Activated naive CD4-positive, alpha-beta T cell treated with anti-CD3 and anti-CD28 coated beads, Interleukin-2, amount 10 ng/mL, durations not matched to agents 7 days and 5 days (primary cell): ENCODE results near the gene VEZT.
"Not testable (repeated sequence)": the region's sequence is repeated elsewhere in the genome, so short reads cannot be mapped to it uniquely, and the experiment has no call there.

Experiments
- CTCF ChIA-PET: fragments of 350-600 bp; sonication (Branson Sonifier 250); formaldehyde crosslinking; loops from one replicate; lab custom pipeline; 2021; ENCODE audit warnings: antibody characterized with exemption; lab: Charles Lee
- DNase-seq: peaks from one replicate; pipeline ENCODE4 v3.0.0-alpha.2; 2020
- H3K27ac Mint-ChIP-seq: one replicate; pipeline ENCODE4 v1.8.0; 2021; ENCODE audit warnings: mild to moderate bottlenecking, moderate library complexity, mixed read lengths
- H3K27me3 Mint-ChIP-seq: one replicate; pipeline ENCODE4 v1.8.0; 2021; ENCODE audit warnings: mild to moderate bottlenecking, mixed read lengths
- H3K36me3 Mint-ChIP-seq: one replicate; pipeline ENCODE4 v1.8.0; 2021; ENCODE audit warnings: mixed read lengths
- H3K4me1 Mint-ChIP-seq: one replicate; pipeline ENCODE4 v1.8.0; 2021; ENCODE audit warnings: mixed read lengths
- H3K4me3 Mint-ChIP-seq: one replicate; pipeline ENCODE4 v1.8.0; 2021; ENCODE audit warnings: mild to moderate bottlenecking, moderate library complexity, mixed read lengths
- H3K9me3 Mint-ChIP-seq: one replicate; pipeline ENCODE4 v1.8.0; 2021; ENCODE audit warnings: mixed read lengths

Gene VEZT

DNA sequence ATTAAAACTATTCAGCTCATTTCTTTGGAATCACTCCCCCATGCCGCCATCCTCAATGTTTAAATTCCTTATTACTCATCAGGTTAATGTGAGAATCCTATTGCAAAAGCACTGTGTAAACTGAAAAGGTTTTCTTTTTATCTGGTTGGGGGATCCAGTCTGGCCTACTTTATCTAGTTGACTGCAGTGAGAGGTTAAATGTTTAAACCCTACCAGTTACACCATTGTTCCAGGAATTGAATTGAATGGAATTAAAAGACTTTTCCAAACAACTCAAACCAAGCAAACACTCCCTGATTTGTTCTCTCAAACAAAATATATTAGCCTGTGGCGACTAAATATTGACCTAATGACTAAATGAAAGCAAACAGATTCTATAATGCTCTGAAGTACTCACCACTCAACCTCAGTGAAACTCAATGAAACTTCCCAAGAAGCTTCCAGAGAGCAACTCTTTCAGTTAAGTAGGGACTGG, 100.5 kb downstream of the VEZT start:
- no peaks in the 10 kb centered on the region for H3K36me3 Mint-ChIP-seq
- no peak overlapping the region for H3K4me3 Mint-ChIP-seq
- CTCF ChIA-PET = no interaction called here
- H3K4me1 Mint-ChIP-seq = no peaks in the 10 kb centered on the region
- H3K9me3 Mint-ChIP-seq = no peaks in the 10 kb centered on the region
- H3K27ac Mint-ChIP-seq = no peak overlapping the region
- H3K27me3 Mint-ChIP-seq = peaks cover 4% of the 10 kb centered on the region
- DNase-seq = no peak

DNA sequence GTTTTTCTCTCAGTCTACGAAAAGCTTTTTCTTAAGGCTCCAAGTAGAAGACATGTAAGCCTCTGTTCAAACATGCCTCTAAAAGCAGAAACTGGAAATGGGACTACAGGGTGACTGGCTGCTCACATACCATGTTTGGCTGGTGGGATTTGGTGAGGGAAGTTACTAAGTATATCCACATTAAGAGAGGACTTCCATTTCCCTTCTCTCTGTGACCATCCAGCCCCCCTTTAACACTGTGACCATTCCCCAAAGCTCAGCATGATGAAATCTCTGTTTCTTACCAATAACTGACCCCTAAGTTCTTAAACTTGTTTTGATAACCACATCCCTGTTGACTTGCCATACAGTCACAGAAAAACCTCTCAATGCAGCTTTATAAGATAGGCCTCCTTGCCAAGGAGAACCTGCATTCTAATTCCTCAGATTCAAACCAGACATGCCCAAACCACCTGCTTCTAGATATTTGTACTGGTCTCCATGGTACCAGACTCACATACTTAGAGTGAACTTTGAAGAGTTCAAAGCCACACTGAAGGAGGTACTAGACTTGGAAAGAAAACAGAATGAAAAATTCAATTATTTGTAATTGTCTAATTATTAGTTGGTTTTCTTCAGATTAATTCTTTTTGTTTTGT, 102.2 kb downstream of the VEZT start:
- no peak for DNase-seq
- Mint-ChIP-seq H3K27me3 (peaks cover 4% of the 10 kb centered on the region), H3K36me3 (no peaks in the 10 kb centered on the region), H3K4me1 (no peaks in the 10 kb centered on the region), H3K9me3 (no peaks in the 10 kb centered on the region), H3K4me3 (no peak overlapping the region), H3K27ac (no peak overlapping the region)
- CTCF ChIA-PET = interaction anchor here (1.6 kb wide), 1 partner anchor 15 kb away, joined by 5 read pairs; no protein-coding TSS in a partner anchor

DNA sequence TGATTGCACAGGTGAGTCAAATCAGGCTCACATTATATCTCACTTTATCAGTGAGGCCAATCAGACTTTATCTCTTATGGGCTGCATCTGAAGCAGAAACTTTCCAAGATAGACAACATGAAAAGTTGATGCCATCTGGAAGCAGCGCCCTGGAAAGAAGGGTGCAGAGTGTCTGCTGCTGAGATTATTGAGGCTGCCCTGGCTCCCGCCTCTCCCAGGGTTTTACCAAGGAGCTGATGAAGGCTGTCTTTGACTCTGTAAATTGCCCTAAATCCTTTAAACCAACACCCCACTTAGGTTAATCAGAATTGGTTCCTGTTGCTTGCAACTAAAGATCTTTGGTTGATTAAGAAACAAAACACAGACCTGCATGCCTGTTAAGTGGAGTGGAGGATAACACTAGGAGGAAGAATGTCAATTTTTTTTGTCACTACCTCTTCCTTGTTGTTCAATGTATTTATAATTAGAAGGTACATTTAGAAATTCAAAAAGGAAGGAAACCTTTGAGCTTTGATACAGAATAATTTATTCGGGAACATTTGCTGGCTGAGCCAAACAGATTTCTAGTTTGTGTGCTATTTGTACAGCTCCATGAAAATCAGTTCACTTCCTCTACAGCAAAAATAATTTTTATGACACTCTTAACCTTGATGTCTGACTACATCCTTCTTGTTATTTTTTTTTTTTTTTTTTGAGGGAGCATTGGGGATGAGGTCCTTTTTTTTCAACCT, 104.1 kb downstream of the VEZT start:
- Mint-ChIP-seq H3K27me3 (peaks cover 4% of the 10 kb centered on the region), H3K4me1 (no peaks in the 10 kb centered on the region), H3K27ac (no peak overlapping the region), H3K4me3 (no peak overlapping the region), H3K9me3 (no peaks in the 10 kb centered on the region), H3K36me3 (no peaks in the 10 kb centered on the region)
- CTCF ChIA-PET = no interaction called here
- no peak for DNase-seq

DNA sequence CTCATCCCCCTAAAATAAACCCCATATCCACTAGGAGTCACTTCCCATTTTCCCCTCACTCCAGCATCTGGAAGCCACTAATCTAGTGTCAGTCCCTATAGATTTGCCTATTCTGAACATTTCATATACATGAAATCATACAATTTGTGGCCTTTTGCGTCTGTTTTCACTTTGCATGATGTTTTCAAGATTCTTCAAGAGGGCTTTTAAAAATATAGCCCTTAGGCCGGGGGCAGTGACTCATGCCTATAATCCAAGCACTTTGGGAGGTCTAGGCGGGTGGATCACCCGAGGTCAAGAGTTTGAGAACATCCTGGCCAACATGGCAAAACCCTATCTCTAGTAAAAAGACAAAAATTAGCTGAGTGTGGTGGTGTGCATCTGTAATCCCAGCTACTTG, 104.7 kb downstream of the VEZT start:
- CTCF ChIA-PET = no interaction called here
- Mint-ChIP-seq H3K27me3 (peaks cover 4% of the 10 kb centered on the region), H3K27ac (no peak overlapping the region), H3K36me3 (no peaks in the 10 kb centered on the region), H3K9me3 (no peaks in the 10 kb centered on the region), H3K4me1 (no peaks in the 10 kb centered on the region), H3K4me3 (no peak overlapping the region)
- no peak for DNase-seq

DNA sequence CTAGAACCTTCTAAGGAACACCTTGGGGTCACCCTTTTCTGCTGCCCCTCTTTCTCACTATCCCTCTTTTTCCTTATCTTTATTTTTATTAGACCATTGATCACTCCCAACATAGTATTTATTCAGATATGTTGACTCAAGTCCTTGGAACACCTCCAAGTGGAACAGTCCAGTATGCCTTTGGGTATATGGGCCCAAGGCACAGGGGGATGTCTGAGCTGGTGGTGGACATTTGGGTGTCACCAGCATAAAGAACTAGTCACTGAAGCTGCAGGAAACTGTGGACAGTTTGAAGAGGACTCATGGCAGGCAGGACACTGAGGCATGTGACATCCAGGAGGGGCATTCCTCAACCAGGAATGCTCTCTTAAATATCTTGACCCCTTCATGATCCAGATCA, 105.6 kb downstream of the VEZT start:
- Mint-ChIP-seq H3K27ac (no peak overlapping the region), H3K36me3 (no peaks in the 10 kb centered on the region), H3K9me3 (no peaks in the 10 kb centered on the region), H3K4me1 (no peaks in the 10 kb centered on the region), H3K27me3 (peaks cover 4% of the 10 kb centered on the region), H3K4me3 (no peak overlapping the region)
- no peak for DNase-seq
- CTCF ChIA-PET = interaction anchor here (0.8 kb wide), 1 partner anchor 11 kb away, joined by 3 read pairs; no protein-coding TSS in a partner anchor

DNA sequence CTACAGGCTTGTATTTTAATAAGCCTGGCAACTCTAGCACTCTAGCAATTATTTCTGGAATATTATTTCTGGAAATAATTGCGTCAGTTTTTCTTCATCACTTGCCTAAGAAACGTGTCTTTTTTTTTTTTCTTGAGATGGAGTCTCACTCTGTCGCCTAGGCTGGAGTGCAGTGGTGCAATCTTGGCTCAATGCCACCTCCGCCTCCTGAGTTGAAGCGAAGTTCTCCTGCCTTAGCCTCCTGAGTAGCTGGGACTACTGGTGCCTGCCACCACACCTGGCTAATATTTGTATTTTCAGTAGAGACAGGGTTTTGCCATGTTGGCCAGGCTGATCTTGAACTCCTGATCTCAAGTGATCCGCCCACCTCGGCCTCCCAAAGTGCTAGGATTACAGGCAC, 106.6 kb downstream of the VEZT start:
- H3K9me3 Mint-ChIP-seq, H3K27ac Mint-ChIP-seq, H3K4me3 Mint-ChIP-seq, H3K4me1 Mint-ChIP-seq, CTCF ChIA-PET, H3K36me3 Mint-ChIP-seq, H3K27me3 Mint-ChIP-seq, DNase-seq: not testable (repeated sequence)

DNA sequence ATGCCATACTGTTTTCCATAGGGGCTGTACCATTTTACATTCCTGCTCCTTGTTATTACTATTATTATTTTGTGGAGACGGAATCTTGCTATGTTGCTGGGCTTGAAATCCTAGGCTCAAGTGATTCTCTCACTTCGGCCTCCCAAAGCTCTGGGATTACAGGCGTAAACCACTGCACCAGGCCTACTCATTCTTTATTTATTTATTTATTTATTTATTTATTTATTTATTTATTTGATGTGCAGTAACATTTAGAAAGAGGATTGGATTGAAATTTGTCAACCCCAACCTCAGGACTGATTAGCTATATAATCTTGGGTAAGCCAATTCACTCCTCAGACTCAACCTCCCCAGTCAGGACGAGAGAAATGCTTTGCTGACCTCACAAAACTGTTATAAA, 107.9 kb downstream of the VEZT start:
- Mint-ChIP-seq H3K27me3 (peaks cover 4% of the 10 kb centered on the region), H3K4me3 (no peak overlapping the region), H3K4me1 (no peaks in the 10 kb centered on the region), H3K9me3 (no peaks in the 10 kb centered on the region), H3K36me3 (no peaks in the 10 kb centered on the region), H3K27ac (no peak overlapping the region)
- CTCF ChIA-PET = no interaction called here
- no peak for DNase-seq

DNA sequence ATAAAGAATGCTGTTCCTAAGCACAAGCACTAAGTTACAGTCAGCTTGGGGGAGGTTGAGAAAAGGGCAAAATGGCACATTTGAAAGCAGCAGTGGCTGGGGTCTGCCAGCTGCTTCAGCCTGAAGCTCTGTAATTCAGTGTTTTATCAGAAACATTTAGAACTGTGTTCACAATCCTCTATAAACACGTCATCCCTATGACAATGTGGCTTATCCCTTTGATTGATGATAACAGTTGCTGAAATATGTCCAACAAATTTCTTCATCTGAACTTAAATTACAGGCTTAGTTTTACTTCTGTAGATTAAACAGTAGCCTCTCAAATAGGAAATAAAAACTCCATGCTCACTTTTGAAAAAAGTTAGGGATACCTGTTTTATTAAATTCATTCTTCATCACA, 108.8 kb downstream of the VEZT start:
- peaks cover 4% of the 10 kb centered on the region for H3K27me3 Mint-ChIP-seq
- H3K4me1 Mint-ChIP-seq = no peaks in the 10 kb centered on the region
- H3K27ac Mint-ChIP-seq = no peak overlapping the region
- CTCF ChIA-PET = no interaction called here
- no peaks in the 10 kb centered on the region for H3K36me3 Mint-ChIP-seq
- DNase-seq = no peak
- H3K4me3 Mint-ChIP-seq = no peak overlapping the region
- H3K9me3 Mint-ChIP-seq = no peaks in the 10 kb centered on the region

DNA sequence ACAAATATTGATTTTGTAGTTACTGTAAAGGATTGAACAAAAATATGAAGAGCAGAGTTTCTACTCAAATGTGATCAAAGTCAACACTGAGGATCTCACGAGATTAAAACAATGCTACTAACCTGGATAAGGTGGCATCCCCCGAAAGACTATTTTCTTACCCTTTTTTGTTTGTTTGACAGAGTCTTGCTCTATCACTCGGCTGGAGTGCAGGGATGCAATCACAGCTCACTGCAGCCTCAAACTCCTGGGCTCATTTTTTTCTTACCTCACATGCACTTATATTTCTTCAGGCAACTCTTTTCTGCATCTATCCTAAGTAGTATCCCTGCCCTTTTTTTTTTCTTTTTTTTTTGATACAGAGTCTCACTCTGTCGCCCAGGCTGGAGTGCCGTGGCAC, 109.2 kb downstream of the VEZT start:
- Mint-ChIP-seq H3K9me3 (no peaks in the 10 kb centered on the region), H3K4me3 (no peak overlapping the region), H3K4me1 (no peaks in the 10 kb centered on the region), H3K36me3 (no peaks in the 10 kb centered on the region), H3K27ac (no peak overlapping the region), H3K27me3 (peaks cover 4% of the 10 kb centered on the region)
- CTCF ChIA-PET = no interaction called here
- DNase-seq = no peak

DNA sequence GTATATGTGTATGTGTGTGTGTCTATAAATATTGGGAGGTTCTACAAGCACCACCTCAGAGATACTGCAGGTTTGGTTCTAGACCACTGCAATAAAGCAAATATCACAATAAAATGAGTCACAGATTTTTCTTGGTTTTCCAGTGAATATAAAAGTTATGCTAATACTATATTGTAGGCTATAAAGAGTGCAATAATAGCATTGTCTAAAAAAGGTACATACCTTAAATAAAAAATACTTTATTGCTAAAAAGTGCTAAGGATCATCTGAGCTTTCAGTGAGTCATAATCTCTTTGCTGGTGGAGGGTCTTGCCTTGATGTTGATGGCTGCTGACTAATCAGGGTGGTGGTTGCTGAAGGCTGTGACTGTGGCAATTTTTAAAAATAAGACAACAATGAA, 111.1 kb downstream of the VEZT start:
- Mint-ChIP-seq H3K27me3 (no peaks in the 10 kb centered on the region), H3K4me3 (no peak overlapping the region), H3K36me3 (no peaks in the 10 kb centered on the region), H3K27ac (no peak overlapping the region), H3K4me1 (no peaks in the 10 kb centered on the region), H3K9me3 (no peaks in the 10 kb centered on the region)
- CTCF ChIA-PET = no interaction called here
- DNase-seq = no peak

DNA sequence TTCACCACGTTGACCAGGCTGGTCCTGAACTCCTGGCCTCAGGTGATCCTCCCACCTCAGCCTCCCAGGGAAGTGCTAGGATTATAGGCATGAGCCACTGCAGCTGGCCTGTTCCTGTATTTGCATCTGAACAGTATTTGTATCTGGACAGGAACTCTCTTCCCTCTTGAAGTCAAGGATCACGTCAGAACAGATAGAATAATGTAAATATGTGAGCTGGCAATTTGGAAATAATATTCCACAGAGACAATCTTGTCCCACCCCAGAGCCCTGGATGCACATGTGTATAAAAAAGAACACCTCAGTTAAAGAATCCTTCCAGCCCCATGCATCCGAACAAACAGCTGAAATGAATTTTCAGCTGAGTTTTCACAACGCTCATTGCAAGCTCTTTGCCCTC, 118.3 kb downstream of the VEZT start:
- Mint-ChIP-seq H3K4me3 (no peak overlapping the region), H3K9me3 (no peaks in the 10 kb centered on the region), H3K36me3 (no peaks in the 10 kb centered on the region), H3K27ac (no peak overlapping the region), H3K27me3 (no peaks in the 10 kb centered on the region), H3K4me1 (peaks cover 5% of the 10 kb centered on the region)
- CTCF ChIA-PET = interaction anchor here (1.1 kb wide), 1 partner anchor 219 kb away, joined by 3 read pairs; no protein-coding TSS in a partner anchor
- no peak for DNase-seq

DNA sequence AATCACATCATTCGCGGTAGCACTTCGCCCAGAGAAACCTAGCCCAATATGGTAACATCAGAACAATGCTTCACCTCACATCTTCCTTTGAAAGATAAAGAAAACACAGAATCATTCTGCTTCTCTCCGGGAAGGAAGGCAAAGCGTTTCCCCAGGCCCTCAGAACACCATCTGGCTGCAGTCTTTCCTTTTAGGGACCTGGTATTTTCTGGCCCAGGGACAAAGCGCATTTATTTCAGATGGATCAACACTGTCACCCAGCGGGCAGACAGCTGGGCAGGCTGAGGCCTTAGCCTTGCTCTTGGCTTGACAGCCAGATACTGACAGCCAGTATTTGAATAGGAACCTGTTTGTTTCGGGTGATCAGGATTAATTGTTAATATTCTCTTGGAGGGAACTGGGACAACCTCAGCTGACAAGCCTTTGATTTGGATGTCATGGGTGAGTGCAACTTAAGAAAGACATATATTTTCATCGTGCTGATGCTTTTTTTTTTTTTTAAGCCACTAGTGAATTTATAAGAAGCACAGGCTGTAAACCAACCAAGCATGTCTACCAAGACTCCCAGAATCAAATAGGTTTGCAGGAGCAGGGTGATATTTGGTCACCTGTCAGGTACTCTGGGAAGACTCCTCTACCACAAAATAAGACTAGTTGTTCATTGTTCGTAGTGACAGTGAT, 118.9 kb downstream of the VEZT start:
- Mint-ChIP-seq H3K4me3 (no peak overlapping the region), H3K9me3 (no peaks in the 10 kb centered on the region), H3K36me3 (no peaks in the 10 kb centered on the region), H3K4me1 (peaks cover 5% of the 10 kb centered on the region), H3K27ac (no peak overlapping the region), H3K27me3 (no peaks in the 10 kb centered on the region)
- DNase-seq = no peak
- CTCF ChIA-PET = interaction anchor here (1.1 kb wide), 1 partner anchor 219 kb away, joined by 3 read pairs; no protein-coding TSS in a partner anchor

DNA sequence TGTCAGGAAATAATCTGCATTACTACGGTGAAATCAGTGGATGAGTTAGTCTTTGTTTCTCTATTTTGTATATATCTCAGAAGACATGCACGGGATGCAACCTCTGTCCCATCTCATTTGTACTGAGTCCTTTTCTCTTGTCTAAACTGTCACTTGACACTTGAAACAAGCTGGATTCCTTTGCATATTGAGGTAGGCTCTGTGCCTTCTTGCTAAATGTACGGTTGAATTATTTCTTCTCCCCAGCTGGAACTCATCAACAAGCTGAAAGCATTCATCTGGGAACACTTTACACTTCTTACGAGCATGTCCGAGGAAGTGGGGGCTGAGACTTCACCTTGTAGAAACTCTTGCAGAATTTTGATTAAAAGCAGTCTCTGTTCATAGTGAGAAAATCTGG, 119.5 kb downstream of the VEZT start:
- CTCF ChIA-PET = no interaction called here
- H3K27ac Mint-ChIP-seq = no peak overlapping the region
- H3K4me3 Mint-ChIP-seq = no peak overlapping the region
- DNase-seq = no peak
- H3K4me1 Mint-ChIP-seq = peaks cover 5% of the 10 kb centered on the region
- H3K36me3 Mint-ChIP-seq = no peaks in the 10 kb centered on the region
- H3K27me3 Mint-ChIP-seq = no peaks in the 10 kb centered on the region
- no peaks in the 10 kb centered on the region for H3K9me3 Mint-ChIP-seq

DNA sequence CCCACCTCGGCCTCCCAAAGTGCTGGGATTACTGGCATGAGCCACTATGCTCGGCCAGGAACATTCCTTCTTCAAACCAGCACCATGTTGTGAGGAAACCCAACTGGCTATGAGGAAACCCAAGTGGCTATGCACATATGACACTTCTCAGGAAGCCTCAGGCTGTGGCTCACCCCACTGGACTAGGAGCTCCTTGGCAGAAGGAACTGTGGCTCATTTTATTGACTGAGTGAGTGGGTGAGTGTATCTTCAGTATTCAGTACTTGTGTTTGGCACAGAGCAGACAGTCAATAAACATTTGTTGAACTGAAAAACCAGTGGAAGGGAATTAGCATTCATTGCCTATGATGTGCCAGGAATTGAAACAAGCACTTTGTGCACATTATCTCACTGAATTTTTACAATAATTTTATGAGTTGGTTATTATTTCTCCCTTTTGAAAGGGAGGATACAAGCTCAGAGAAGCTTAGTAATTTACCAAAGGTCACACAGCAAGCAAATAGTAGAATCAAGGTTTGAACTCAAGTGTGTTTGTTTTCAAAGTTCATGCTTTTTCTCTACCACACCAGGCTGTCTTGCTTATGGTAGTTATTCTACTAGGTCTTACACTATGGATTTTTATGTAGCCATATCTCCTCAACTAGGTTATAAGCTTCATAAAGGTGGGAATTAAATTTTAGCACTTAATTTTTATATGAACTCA, 121.6 kb downstream of the VEZT start:
- no peaks in the 10 kb centered on the region for H3K36me3 Mint-ChIP-seq
- CTCF ChIA-PET = interaction anchor here (0.6 kb wide), 1 partner anchor 226 kb away, joined by 3 read pairs; no protein-coding TSS in a partner anchor
- no peaks in the 10 kb centered on the region for H3K9me3 Mint-ChIP-seq
- H3K27ac Mint-ChIP-seq = no peak overlapping the region
- H3K27me3 Mint-ChIP-seq = no peaks in the 10 kb centered on the region
- no peak overlapping the region for H3K4me3 Mint-ChIP-seq
- no peak for DNase-seq
- H3K4me1 Mint-ChIP-seq = peaks cover 4% of the 10 kb centered on the region
